AG04450 (cell line): ENCODE data around the gene TMEM185A. TPM values are rescaled to one million over a fixed set of nuclear protein-coding genes. Genes with fewer than 3 reads are reported as not detected.
"Not testable (repeated sequence)": the region's sequence is repeated elsewhere in the genome, so short reads cannot be mapped to it uniquely, and the experiment has no call there.

Source experiments
- CTCF ChIA-PET: fragments of 300-600, 350-600 bp; formaldehyde crosslinking; extraction: SDS; loops from one replicate; lab custom pipeline; 2022; ENCODE audit warnings: antibody characterized with exemption, inconsistent platforms; lab: Charles Lee
- POLR2A ChIA-PET: fragments of 350-600 bp; formaldehyde crosslinking; extraction: SDS; loops from one replicate; lab custom pipeline; 2021; ENCODE audit warnings: antibody characterized with exemption, inconsistent platforms; lab: Yijun Ruan, JAX
- DNase-seq: peaks from one replicate; pipeline ENCODE4 v3.0.0-alpha.2; 2011; ENCODE audit warnings: low read depth, low spot score
- H3K27ac ChIP-seq: one replicate; pipeline ENCODE4 v1.5.1; 2012; ENCODE audit warnings: low read depth, low read length, control low read depth
- H3K27me3 ChIP-seq: one replicate; pipeline ENCODE4 v1.6.0; 2012; ENCODE audit warnings: low read length; ENCODE audit not compliant: control insufficient read depth, insufficient read depth
- H3K4me3 ChIP-seq: 2 replicates; pipeline ENCODE4 v1.5.1; 2011; ENCODE audit warnings: mild to moderate bottlenecking, low read depth, low read length, control low read depth
- H3K9me3 ChIP-seq: 2 replicates; pipeline ENCODE4 v1.5.1; 2012; ENCODE audit warnings: low read length; ENCODE audit not compliant: control insufficient read depth, insufficient read depth
- CTCF ChIP-seq: IDR thresholded peaks from 2 replicates; pipeline ENCODE4 v1.5.1; 2011; ENCODE audit warnings: low read depth, low read length, control low read depth, inconsistent platforms
- polyA plus RNA-seq: library from polyadenylated mRNA; depleted of rRNA; stranded (reverse); fragments of >200 nt; gene quantifications from 2 replicates; pipeline ENCODE4 v1.2.3, GENCODE V29; 2011

Gene TMEM185A
- polyA plus RNA-seq, 1 experiment: 21.4 TPM

DNA sequence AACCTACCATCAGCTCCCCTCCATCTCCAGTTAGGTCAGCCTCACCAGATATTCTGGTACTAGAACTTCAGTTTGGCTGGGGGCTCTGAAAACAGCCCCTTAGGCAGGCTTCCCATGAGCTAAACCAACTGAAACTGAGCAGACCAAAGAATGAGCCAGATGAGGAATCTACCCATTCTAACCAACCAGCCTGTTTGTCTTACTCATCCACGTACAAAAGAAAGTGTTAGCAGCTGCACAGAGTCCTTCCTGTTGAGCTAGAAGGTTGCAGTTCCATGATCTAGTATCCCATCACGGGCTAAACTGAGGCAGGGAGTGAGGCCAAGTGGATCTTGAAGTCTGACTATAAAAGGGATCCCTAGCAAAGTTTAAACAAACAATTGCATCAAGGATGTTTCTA is 61.8 kb downstream of the TMEM185A start:
- TF ChIP-seq CTCF: no peak
- ChIA-PET CTCF (no interaction called here), POLR2A (no interaction called here)
- H3K4me3 ChIP-seq: no peak overlapping the region
- no peak for DNase-seq
- no peak overlapping the region for H3K27ac ChIP-seq
- no peaks in the 10 kb centered on the region for H3K27me3 ChIP-seq
- H3K9me3 ChIP-seq: no peaks in the 10 kb centered on the region

- ChIA-PET CTCF (interaction anchor here (0.9 kb wide), 1 partner anchor 57 kb away, joined by 3 read pairs; no protein-coding TSS in a partner anchor), POLR2A (no interaction called here)
- H3K9me3 ChIP-seq: no peaks in the 10 kb centered on the region
- DNase-seq: no peak
- no peak for TF ChIP-seq CTCF
- no peak overlapping the region for H3K4me3 ChIP-seq
- H3K27ac ChIP-seq: no peak overlapping the region
- H3K27me3 ChIP-seq: no peaks in the 10 kb centered on the region
Measured at GRCh38 chrX:149568701-149569296, 62.8 kb downstream of the TMEM185A start.

- POLR2A ChIA-PET: no interaction called here
- no peaks in the 10 kb centered on the region for H3K9me3 ChIP-seq
- no peak overlapping the region for H3K4me3 ChIP-seq
- CTCF ChIA-PET: interaction anchor here (0.9 kb wide), 1 partner anchor 56 kb away, joined by 3 read pairs; no protein-coding TSS in a partner anchor
- no peak for DNase-seq
- no peak overlapping the region for H3K27ac ChIP-seq
- TF ChIP-seq CTCF: no peak
- H3K27me3 ChIP-seq: no peaks in the 10 kb centered on the region
Measured at GRCh38 chrX:149567621-149568417, 63.8 kb downstream of the TMEM185A start.

DNA sequence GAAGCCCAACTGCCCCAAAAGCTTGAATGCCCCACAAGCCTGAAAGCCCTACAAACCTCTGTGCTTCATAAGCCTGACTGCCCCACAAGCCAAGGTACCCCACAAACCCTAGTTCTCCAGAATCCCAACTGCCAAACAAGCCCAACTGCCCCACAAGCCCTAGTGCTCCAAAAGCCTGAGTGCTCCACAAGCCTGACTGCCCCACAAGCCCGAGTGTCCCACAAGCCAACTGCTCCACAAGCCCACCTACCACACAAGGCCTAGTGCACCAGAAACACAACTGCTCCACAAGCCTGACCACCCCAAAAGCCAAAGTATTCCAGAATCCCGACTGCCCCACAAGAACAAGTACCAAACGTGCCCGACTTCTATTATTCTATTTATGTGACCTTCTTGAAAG is 68.2 kb downstream of the TMEM185A start:
- Histone ChIP-seq H3K27ac (no peak overlapping the region), H3K27me3 (no peaks in the 10 kb centered on the region), H3K9me3 (no peaks in the 10 kb centered on the region), H3K4me3 (no peak overlapping the region)
- no peak for DNase-seq
- ChIA-PET CTCF (no interaction called here), POLR2A (no interaction called here)
- TF ChIP-seq CTCF: no peak

GRCh38 chrX:149555251-149555650 is 76.3 kb downstream of the TMEM185A start:
- DNase-seq, H3K27ac ChIP-seq, H3K9me3 ChIP-seq, H3K4me3 ChIP-seq, CTCF ChIA-PET, H3K27me3 ChIP-seq, POLR2A ChIA-PET: not testable (repeated sequence)

DNA sequence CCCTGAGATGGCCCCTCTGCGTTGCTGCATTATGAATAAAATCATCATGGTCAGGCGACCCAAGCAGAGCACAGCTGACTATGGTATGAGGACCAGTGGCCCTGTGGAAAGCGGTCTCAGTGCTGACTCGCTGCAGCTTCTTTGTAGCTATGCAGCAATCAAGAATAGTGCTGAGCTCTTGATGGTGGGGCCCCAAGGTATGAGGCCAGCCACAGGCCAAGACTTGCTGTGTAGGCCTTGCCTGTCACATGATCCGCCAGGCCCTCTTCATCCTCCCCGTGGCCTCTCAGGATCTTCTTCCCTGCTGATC is 79.7 kb downstream of the TMEM185A start:
- H3K4me3 ChIP-seq, CTCF ChIA-PET, H3K9me3 ChIP-seq, DNase-seq, H3K27ac ChIP-seq, POLR2A ChIA-PET, H3K27me3 ChIP-seq: not testable (repeated sequence)

DNA sequence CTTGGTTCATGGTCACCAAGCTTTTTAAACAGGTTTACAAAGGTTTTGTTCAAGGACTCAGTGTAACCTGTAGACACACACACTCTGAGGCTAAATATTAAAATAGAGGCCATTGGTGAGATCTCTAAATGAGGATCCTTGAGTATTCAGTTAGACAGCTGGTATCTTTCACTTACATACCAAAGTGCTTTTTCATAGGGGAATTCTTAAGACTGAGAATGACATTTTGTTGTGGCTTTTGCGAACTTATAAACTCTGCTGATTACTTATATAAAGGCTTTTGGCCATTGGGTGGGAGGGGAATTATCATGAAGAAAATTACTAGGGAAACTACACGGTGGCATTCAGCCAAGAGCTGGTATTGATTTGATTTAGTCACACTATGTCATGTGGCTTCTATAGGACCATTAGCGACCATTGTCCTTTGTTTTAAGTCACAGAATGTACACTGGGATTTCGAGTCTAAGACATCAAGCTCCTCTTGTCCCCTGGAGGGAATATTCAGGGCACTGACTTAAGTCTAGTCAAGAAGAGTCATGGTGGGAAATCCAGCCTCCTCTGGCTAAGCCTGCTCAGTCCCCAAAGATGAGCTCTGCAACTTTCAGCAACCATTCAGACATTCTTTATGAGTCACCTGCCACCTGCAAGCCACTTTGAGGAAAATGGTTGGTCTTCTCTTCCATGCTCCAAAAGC is 80.2 kb downstream of the TMEM185A start:
- not testable (repeated sequence) for DNase-seq

DNA sequence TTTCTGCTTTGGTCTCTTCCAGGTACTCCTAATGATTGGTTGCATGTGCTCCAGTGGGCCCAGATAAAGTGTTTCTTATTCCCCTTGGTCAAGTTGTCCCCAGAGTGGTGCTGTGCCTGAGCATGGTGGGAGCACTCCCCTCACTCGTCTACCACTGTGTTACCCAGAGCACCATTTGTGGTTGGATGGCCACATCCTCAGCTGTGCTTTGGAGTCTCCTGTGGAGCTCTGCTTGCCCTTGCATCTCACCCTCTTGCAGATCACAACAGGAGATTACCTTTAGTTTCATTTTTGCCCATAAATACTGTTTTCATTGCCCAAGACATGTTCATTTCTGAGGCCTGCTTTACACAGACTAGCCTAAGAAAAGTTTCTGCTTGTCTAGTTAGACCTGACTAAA is 81.1 kb downstream of the TMEM185A start:
- POLR2A ChIA-PET, H3K27me3 ChIP-seq, H3K4me3 ChIP-seq, CTCF ChIA-PET, H3K9me3 ChIP-seq, DNase-seq, H3K27ac ChIP-seq: not testable (repeated sequence)

More for the DNA sequence above, 80.2 kb downstream of the TMEM185A start:
- POLR2A ChIA-PET, CTCF ChIA-PET, H3K27me3 ChIP-seq, H3K4me3 ChIP-seq, H3K27ac ChIP-seq, H3K9me3 ChIP-seq: not testable (repeated sequence)
